Nephron (organoid): Measurements from ENCODE around the gene KRT1.

ENCODE experiments used
- H3K27ac Mint-ChIP-seq, 3 experiments: 2 replicates each; pipeline ENCODE4 v1.8.0; 2020; ENCODE audit warnings: mixed read lengths in 3 of 3, mild to moderate bottlenecking in 2 of 3, moderate library complexity in 1 of 3
- H3K27me3 Mint-ChIP-seq: 2 replicates; pipeline ENCODE4 v1.8.0; 2021; ENCODE audit warnings: low read depth, mild to moderate bottlenecking, moderate library complexity, mixed read lengths
- H3K36me3 Mint-ChIP-seq: 2 replicates; pipeline ENCODE4 v1.8.0; 2020; ENCODE audit warnings: low read depth, mixed read lengths
- H3K4me1 Mint-ChIP-seq: 2 replicates; pipeline ENCODE4 v1.8.0; 2020; ENCODE audit warnings: mixed read lengths
- H3K4me3 Mint-ChIP-seq, 3 experiments: 2 replicates each; pipeline ENCODE4 v1.8.0; 2020; ENCODE audit warnings: mild to moderate bottlenecking in 3 of 3, mixed read lengths in 3 of 3, moderate library complexity in 2 of 3
- H3K9me3 Mint-ChIP-seq: 2 replicates; pipeline ENCODE4 v1.8.0; 2020; ENCODE audit warnings: mixed read lengths
- CTCF ChIP-seq, 3 experiments: fragments of 200-600 bp; sonication (generic); IDR thresholded peaks; one replicate each; pipeline ENCODE4 v1.5.0; 2021; ENCODE audit warnings: antibody characterized with exemption in 3 of 3; ENCODE audit not compliant: unreplicated experiment in 3 of 3

The KRT1 gene

GRCh38 chr12:52650520-52651081, 29.6 kb downstream of the KRT1 start:
- Mint-ChIP-seq H3K36me3 (no peaks in the 10 kb centered on the region), H3K4me3 (no peak overlapping the region), H3K4me1 (peaks cover 12% of the 10 kb centered on the region), H3K27me3 (peaks cover 37% of the 10 kb centered on the region), H3K27ac (peak overlapping the region in 1 of 3 experiments; percentile 24), H3K9me3 (peaks cover 2% of the 10 kb centered on the region)
- TF ChIP-seq CTCF (IDR thresholded peaks at IDR 0.05; ENCODE audit: unreplicated experiment in 3 of 3) = no peak

GRCh38 chr12:52649066-52649465, 31.1 kb downstream of the KRT1 start:
- Mint-ChIP-seq H3K36me3 (no peaks in the 10 kb centered on the region), H3K4me3 (no peak overlapping the region), H3K27ac (no peak overlapping the region), H3K27me3 (peaks cover 39% of the 10 kb centered on the region), H3K4me1 (peaks cover 12% of the 10 kb centered on the region), H3K9me3 (peaks cover 2% of the 10 kb centered on the region)
- TF ChIP-seq CTCF (IDR thresholded peaks at IDR 0.05; ENCODE audit: unreplicated experiment in 3 of 3) = no peak

- H3K27me3 Mint-ChIP-seq = peaks cover 40% of the 10 kb centered on the region
These were observed 32.1 kb downstream of the KRT1 start for GRCh38 chr12:52648012-52648550.

GRCh38 chr12:52647601-52648000, 32.6 kb downstream of the KRT1 start:
- Mint-ChIP-seq H3K4me3 (no peak overlapping the region), H3K36me3 (no peaks in the 10 kb centered on the region), H3K27me3 (peaks cover 41% of the 10 kb centered on the region), H3K9me3 (peaks cover 2% of the 10 kb centered on the region), H3K27ac (no peak overlapping the region), H3K4me1 (peaks cover 12% of the 10 kb centered on the region)
- no peak for TF ChIP-seq CTCF (IDR thresholded peaks at IDR 0.05; ENCODE audit: unreplicated experiment in 3 of 3)

More at GRCh38 chr12:52648012-52648550, 32.1 kb downstream of the KRT1 start:
- no peak overlapping the region for H3K4me3 Mint-ChIP-seq
- H3K27ac Mint-ChIP-seq = no peak overlapping the region
- H3K4me1 Mint-ChIP-seq = peaks cover 12% of the 10 kb centered on the region
- TF ChIP-seq CTCF (IDR thresholded peaks at IDR 0.05; ENCODE audit: unreplicated experiment in 3 of 3) = no peak
- H3K36me3 Mint-ChIP-seq = no peaks in the 10 kb centered on the region
- H3K9me3 Mint-ChIP-seq = peaks cover 2% of the 10 kb centered on the region

- no peaks in the 10 kb centered on the region for H3K9me3 Mint-ChIP-seq
- H3K36me3 Mint-ChIP-seq = no peaks in the 10 kb centered on the region
- no peak overlapping the region for H3K27ac Mint-ChIP-seq
- no peak overlapping the region for H3K4me3 Mint-ChIP-seq
- TF ChIP-seq CTCF (IDR thresholded peaks at IDR 0.05; ENCODE audit: unreplicated experiment in 3 of 3) = no peak
- H3K27me3 Mint-ChIP-seq = peaks cover 41% of the 10 kb centered on the region
- H3K4me1 Mint-ChIP-seq = peaks cover 12% of the 10 kb centered on the region
These were observed 33.6 kb downstream of the KRT1 start for GRCh38 chr12:52646613-52647012.

- peaks cover 12% of the 10 kb centered on the region for H3K4me1 Mint-ChIP-seq
These were observed 34.2 kb downstream of the KRT1 start for GRCh38 chr12:52645982-52646381.

More at GRCh38 chr12:52645982-52646381, 34.2 kb downstream of the KRT1 start:
- Mint-ChIP-seq H3K27ac (no peak overlapping the region), H3K4me3 (no peak overlapping the region), H3K9me3 (no peaks in the 10 kb centered on the region), H3K36me3 (no peaks in the 10 kb centered on the region), H3K27me3 (peaks cover 43% of the 10 kb centered on the region)
- no peak for TF ChIP-seq CTCF (IDR thresholded peaks at IDR 0.05; ENCODE audit: unreplicated experiment in 3 of 3)
